KBM-7 (cell line): ENCODE results near the gene CCDC120.

Experiments used
- DNase-seq: peaks from one replicate; pipeline ENCODE4 v3.0.0-alpha.2; 2015
- in situ Hi-C: fragments of 300-500 bp; cut with MboI; formaldehyde crosslinking; loops from 2 replicates; pipeline ENCODE4 v1.14.3; 2020; ENCODE audit warnings: low sequenced_read_pairs, low pct_unique_long_range_greater_than_20kb, mixed read lengths

The CCDC120 gene

GRCh38 chrX:49061490-49061889 is 2.7 kb downstream of the CCDC120 start:
- in situ Hi-C loops, result no loop called here
- DNase-seq, result no peak

DNA sequence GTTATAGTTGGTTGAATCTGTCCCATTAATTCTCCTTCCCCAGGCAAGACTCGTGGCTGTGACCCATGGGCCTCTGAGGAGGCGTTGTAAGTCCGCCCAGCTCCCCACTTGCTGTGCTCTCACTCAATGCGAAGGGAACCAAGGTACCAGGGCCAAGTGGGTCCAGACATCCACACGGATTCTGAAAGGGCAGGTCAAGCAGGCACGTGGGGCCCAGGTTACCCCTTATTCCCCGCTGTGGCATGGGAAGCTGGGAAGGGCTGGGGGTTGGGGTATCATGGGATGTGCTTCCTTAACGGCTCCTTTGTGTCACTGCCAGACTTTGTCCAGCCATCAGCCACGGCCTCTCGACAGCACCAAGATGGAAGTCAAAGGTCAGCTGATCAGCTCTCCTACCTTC is 3.1 kb downstream of the CCDC120 start:
- DNase-seq, result no peak
- in situ Hi-C loops, result no loop called here

GRCh38 chrX:49063715-49064114 is 4.9 kb downstream of the CCDC120 start:
- in situ Hi-C loops, result no loop called here
- DNase-seq, result no peak

DNA sequence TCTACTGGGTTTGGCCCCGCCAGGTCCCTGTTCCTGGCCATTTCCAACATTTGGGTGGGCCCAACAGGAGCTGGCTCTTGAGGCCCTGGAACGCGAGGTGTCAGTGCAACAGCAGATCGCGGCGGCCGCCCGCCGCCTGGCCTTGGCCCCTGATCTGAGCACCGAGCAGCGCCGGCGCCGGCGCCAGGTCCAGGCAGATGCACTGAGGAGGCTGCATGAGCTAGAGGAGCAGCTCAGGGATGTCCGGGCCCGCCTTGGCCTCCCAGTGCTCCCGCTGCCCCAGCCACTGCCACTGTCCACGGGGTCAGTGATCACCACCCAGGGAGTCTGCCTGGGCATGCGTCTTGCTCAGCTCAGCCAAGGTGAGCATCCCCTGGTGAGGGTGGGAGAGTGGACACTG is 5.5 kb downstream of the CCDC120 start:
- DNase-seq, result no peak
- in situ Hi-C loops, result no loop called here

DNA sequence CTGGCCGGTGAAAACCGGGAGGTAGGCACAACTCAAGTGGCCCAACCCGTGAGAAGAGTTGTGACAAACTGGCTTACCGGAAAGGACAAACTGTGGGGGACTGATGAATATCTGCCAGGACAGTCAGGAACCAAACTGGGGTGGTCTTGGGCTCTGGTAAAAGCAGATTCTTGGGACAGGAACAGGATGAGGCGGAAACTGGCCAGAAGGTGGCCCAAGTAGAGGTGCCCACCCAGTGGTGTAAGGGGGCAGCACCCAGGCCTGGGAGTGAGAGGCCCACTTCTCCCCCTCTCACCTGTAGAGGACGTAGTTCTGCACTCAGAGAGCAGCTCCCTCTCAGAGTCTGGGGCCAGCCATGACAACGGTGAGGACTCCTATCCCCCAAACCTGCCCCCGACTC is 5.9 kb downstream of the CCDC120 start:
- no peak for DNase-seq
- in situ Hi-C loops, result no loop called here

- in situ Hi-C loops, result no loop called here
- DNase-seq, result no peak
These were observed 7.5 kb downstream of the CCDC120 start for GRCh38 chrX:49066278-49066677.

GRCh38 chrX:49066690-49067089 is 7.9 kb downstream of the CCDC120 start:
- in situ Hi-C loops, result no loop called here
- DNase-seq, result no peak

DNA sequence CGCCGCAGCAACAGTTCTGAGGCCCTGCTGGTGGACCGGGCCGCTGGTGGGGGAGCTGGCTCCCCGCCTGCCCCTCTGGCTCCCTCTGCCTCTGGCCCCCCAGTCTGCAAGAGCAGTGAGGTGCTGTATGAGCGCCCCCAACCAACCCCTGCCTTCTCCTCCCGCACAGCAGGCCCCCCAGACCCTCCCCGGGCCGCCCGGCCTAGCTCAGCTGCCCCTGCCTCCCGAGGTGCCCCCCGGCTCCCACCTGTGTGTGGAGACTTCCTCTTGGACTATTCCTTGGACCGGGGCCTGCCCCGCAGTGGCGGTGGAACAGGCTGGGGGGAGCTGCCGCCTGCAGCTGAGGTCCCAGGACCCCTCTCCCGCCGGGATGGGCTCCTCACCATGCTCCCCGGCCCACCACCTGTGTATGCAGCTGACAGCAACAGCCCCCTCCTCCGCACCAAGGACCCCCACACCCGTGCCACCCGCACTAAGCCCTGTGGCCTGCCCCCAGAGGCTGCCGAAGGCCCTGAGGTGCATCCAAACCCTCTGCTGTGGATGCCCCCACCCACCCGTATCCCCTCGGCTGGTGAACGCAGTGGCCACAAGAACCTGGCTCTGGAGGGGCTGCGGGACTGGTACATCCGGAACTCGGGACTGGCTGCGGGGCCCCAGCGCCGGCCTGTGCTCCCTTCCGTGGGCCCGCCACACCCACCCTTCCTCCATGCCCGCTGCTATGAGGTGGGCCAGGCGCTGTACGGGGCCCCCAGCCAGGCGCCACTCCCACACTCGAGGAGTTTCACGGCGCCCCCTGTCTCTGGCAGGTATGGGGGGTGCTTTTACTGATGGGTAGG is 8.7 kb downstream of the CCDC120 start:
- in situ Hi-C loops, result no loop called here

GRCh38 chrX:49069038-49069437 is 10.2 kb downstream of the CCDC120 start:
- in situ Hi-C loops, result no loop called here
- DNase-seq, result no peak

More for the DNA sequence above, 8.7 kb downstream of the CCDC120 start:
- DNase-seq, result no peak

DNA sequence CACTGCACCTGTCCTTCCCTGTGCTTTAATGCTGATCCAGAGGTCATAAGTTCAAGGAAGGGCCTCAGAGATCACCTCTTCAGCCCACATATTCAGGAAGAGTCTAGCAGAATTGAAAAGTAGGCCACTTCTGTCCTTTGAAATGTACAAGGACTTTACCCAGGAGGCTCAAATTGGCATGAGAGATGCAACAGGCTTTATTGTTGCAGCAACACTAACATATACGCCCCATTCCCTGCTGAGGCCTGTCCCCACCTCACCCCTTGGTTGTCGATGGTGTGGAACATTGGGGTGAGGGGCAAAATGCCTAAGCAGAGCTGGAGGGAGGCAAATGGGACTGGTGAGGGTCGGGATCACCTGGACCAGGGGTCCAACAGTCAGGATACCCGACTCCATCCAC is 12.2 kb downstream of the CCDC120 start:
- in situ Hi-C loops, result no loop called here

GRCh38 chrX:49071877-49072711 is 13.3 kb downstream of the CCDC120 start:
- DNase-seq, result no peak
- in situ Hi-C loops, result no loop called here

More for the DNA sequence above, 12.2 kb downstream of the CCDC120 start:
- DNase-seq, result no peak

DNA sequence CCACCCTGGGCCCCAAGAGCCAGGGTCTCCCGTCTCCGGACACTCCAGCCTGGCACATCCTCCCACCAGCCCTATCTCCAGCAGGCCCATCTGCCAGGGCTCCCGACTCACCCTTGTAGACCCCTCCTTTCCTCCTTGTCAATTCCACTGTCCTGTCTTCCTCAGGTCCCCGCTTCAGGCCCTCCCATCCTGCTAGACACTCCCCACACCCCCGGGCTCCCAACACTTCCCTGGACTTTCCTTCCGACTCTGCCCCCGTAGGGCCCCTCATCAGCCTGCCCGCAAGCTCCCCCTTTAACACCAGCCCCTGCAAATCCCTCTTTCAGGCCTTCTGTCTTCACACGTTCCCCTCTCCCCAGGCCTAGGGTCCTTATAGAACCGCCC is 13.9 kb downstream of the CCDC120 start:
- no peak for DNase-seq
- in situ Hi-C loops, result no loop called here

DNA sequence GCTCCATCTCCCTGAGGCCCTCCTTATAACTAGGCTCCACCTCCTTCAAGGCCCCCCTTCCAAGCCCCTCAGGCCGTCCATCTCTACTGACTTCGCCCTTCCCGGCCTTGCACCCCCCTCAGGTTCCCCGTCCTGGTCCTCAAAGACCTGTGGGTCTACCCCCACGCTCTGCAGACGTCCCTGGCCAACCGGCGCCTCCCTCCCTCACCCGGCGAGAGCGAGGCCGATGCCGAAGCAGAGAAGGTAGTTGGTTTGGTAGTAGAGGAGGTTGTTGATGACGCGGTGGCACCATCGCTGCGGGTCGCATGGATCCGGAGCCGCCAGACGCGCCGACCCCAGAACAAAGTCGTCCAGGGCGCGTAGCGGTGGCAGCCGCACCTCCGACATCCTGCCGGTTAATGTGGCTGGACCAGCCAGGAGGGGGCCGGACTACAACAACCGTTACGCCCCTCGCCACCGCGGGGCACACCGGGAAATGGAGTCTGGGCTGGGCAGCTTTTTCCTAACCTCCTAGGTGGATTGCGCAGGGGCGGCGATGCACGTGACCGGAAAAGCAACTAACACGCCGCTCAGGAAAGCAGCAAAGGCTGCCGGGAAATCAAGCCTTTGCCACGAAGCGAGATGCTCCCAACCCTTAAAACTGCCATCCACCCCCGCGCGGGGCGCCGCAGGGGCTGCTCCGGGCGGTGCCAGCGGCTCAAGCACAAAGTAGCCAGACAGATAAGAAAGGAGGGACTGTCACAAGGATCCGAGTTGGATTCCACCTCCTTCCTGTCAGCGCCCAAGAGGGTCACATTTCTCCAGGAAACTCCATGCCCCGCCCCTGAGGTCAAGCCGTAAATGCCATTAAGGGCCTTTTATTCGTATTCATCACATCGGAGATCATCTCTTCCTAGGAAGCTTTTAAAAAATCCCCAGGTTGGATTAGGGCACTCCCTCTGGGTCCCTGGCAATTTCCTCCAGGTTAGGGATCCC is 15.1 kb downstream of the CCDC120 start, which contains the start of gene PRAF2:
TSS of gene PRAF2 (minus strand) at position 402 of the 975 bp plus-strand sequence. CDS start at position 387, 15 bp downstream.
- in situ Hi-C loops, result no loop called here

GRCh38 chrX:49075347-49075746 is 16.5 kb downstream of the CCDC120 start:
- in situ Hi-C loops, result no loop called here
- no peak for DNase-seq

More for the DNA sequence above, 15.1 kb downstream of the CCDC120 start, which contains the start of gene PRAF2:
- DNase-seq, result no peak

DNA sequence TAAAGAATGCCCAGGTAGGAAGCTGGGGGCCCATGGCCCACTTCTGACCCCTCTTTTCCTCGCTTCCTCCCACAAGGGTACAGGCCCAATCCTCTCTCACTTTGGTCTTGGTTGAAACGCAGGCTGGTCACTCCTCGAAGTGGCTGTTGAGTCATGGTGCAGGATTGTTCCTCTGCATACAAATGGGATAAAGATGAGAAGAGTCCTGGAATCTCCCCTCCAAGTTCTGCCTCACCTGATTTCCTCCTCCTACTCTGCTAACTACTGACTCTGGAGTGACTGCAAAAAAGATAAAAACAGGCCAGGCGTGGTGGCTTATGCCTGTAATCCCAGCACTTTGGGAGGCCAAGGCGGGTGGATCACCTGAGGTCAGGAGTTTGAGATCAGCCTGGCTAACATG is 19.1 kb downstream of the CCDC120 start:
- in situ Hi-C loops, result no loop called here
- DNase-seq, result no peak

GRCh38 chrX:49079489-49080428 is 21.0 kb downstream of the CCDC120 start, which contains the start of gene WDR45:
WDR45 (minus strand) TSS chrX:49079887; CDS start chrX:49078095, 1,792 bp downstream.
- in situ Hi-C loops, result no loop called here
- peak; percentile 74 for DNase-seq

- DNase-seq, result peak; percentile 21
- in situ Hi-C loops, result no loop called here
These were observed 23.6 kb downstream of the CCDC120 start for GRCh38 chrX:49082271-49082871.
